Liver (tissue), 9 donors: ENCODE data around the gene IQCE. TPM values are rescaled to one million over a fixed set of nuclear protein-coding genes. Genes with fewer than 3 reads are reported as not detected.

Experiments
- DNase-seq: peaks from one replicate; pipeline ENCODE4 v3.0.0-alpha.2; 2017; ENCODE audit warnings: low spot score
- H3K27ac ChIP-seq, 2 donors: one replicate each; pipeline ENCODE4 v1.7.0; 2013; ENCODE audit warnings: inconsistent platforms in 2 of 2, low read length in 2 of 2, control low read depth in 1 of 2, low read depth in 1 of 2, mild to moderate bottlenecking in 1 of 2
- H3K27me3 ChIP-seq, 4 donors: one replicate each; pipeline versions ENCODE4 v1.6.1 to v1.7.0; 2013; ENCODE audit warnings: low read length in 3 of 4, inconsistent platforms in 1 of 4, mild to moderate bottlenecking in 1 of 4, moderate library complexity in 1 of 4; ENCODE audit not compliant: control insufficient read depth in 4 of 4, insufficient read depth in 4 of 4
- H3K36me3 ChIP-seq, 4 donors: one replicate each; pipeline versions ENCODE4 v1.6.1 to v1.7.0; 2013; ENCODE audit warnings: low read length in 3 of 4, mild to moderate bottlenecking in 3 of 4, low read depth in 1 of 4, moderate library complexity in 1 of 4; ENCODE audit not compliant: control insufficient read depth in 4 of 4, insufficient read depth in 3 of 4
- H3K4me1 ChIP-seq, 4 donors: one replicate each; pipeline versions ENCODE4 v1.6.1 to v1.7.0; 2013; ENCODE audit warnings: low read length in 3 of 4, mild to moderate bottlenecking in 3 of 4, moderate library complexity in 1 of 4; ENCODE audit not compliant: control insufficient read depth in 4 of 4, insufficient read depth in 4 of 4
- H3K4me3 ChIP-seq, 3 donors: one replicate each; pipeline versions ENCODE4 v1.6.1 to v1.7.0; 2013; ENCODE audit warnings: low read length in 3 of 3, control low read depth in 1 of 3, low read depth in 1 of 3, mild to moderate bottlenecking in 1 of 3
- H3K9ac ChIP-seq, 2 donors: one replicate each; pipeline ENCODE4 v1.7.0; 2013; ENCODE audit warnings: low read length in 2 of 2, mild to moderate bottlenecking in 2 of 2, moderate library complexity in 2 of 2, control low read depth in 1 of 2, low read depth in 1 of 2
- H3K9me3 ChIP-seq, 4 donors: one replicate each; pipeline versions ENCODE4 v1.6.1 to v1.7.0; 2013; ENCODE audit warnings: low read length in 3 of 4; ENCODE audit not compliant: control insufficient read depth in 4 of 4
- ATF3 ChIP-seq: IDR thresholded peaks from 2 replicates; pipeline ENCODE4 v1.6.1; 2016; ENCODE audit warnings: antibody characterized with exemption
- CTCF ChIP-seq: fragments of 150-350 bp; IDR thresholded peaks from 2 replicates; pipeline ENCODE4 v1.5.1; 2017; ENCODE audit warnings: improper control_type of control experiment, low read depth, low read length; ENCODE audit not compliant: missing input control
- EGR1 ChIP-seq, 2 donors: IDR thresholded peaks; 2 replicates each; pipeline ENCODE4 v1.6.1; 2016 to 2018; ENCODE audit warnings: antibody characterized with exemption in 2 of 2, low read depth in 2 of 2
- FOXA2 ChIP-seq: IDR thresholded peaks from 2 replicates; pipeline ENCODE4 v1.6.1; 2016; ENCODE audit warnings: antibody characterized with exemption
- HNF4A ChIP-seq, 2 donors: conservative IDR thresholded peaks; 2 replicates each; pipeline ENCODE4 v1.6.1; 2016; ENCODE audit warnings: antibody characterized with exemption in 2 of 2, mild to moderate bottlenecking in 2 of 2
- RAD21 ChIP-seq, 2 donors: IDR thresholded peaks; 2 replicates each; pipeline ENCODE4 v1.6.1; 2016; ENCODE audit warnings: antibody characterized with exemption in 2 of 2, mild to moderate bottlenecking in 2 of 2
- REST ChIP-seq: IDR thresholded peaks from 2 replicates; pipeline ENCODE4 v1.6.1; 2016; ENCODE audit warnings: antibody characterized with exemption, mild to moderate bottlenecking
- RXRA ChIP-seq, 2 donors: IDR thresholded peaks; 2 replicates each; pipeline ENCODE4 v1.6.1; 2017 to 2018; ENCODE audit warnings: antibody characterized with exemption in 2 of 2, mild to moderate bottlenecking in 1 of 2
- SP1 ChIP-seq: IDR thresholded peaks from 2 replicates; pipeline ENCODE4 v1.6.1; 2018; ENCODE audit warnings: antibody characterized with exemption, mild to moderate bottlenecking
- TAF1 ChIP-seq: conservative IDR thresholded peaks from 2 replicates; pipeline ENCODE4 v1.6.1; 2016; ENCODE audit warnings: antibody characterized with exemption, mild to moderate bottlenecking
- YY1 ChIP-seq: IDR thresholded peaks from 2 replicates; pipeline ENCODE4 v1.6.1; 2016; ENCODE audit warnings: antibody characterized with exemption, mild to moderate bottlenecking
- ZBTB33 ChIP-seq: IDR thresholded peaks from 2 replicates; pipeline ENCODE4 v1.6.1; 2016; ENCODE audit warnings: antibody characterized with exemption
- WGBS: extraction: QIAGEN DNeasy Blood & Tissue Kit; methylation state at CpG from one replicate; pipeline ENCODE4 v1.1.7; 2013; 5-methylcytosine and 5-hydroxymethylcytosine counted together
- polyA plus RNA-seq, 2 donors: library from polyadenylated mRNA; stranded (reverse) in 1 of 2; unstranded in 1 of 2; fragments of 200-250 nt in 1 of 2; fragments of >200 nt in 1 of 2; fragmentation: Nextera tagmentation in 1 of 2; extraction: Ambion mirVana in 1 of 2; gene quantifications; one replicate each; pipeline versions ENCODE4 v1.2.1 to v1.2.3, GENCODE V29; 2013 to 2015
- total RNA-seq, 2 donors: library from RNA; depleted of rRNA; stranded (reverse); fragments of >200 nt; gene quantifications; one replicate each; pipeline ENCODE4 v1.2.3, GENCODE V29; 2014
- donor health status: healthy.
- donor health status: healthy.
- donor health status: healthy.
- donor health status: healthy.
- donor health status: healthy.

IQCE gene
- 1 to 10 TPM; 2.6 to 5.9 TPM for total RNA-seq
- 1 to 10 TPM; 2.1 to 4.6 TPM for polyA plus RNA-seq

- Histone ChIP-seq H3K27me3 (no peaks in the 10 kb centered on the region), H3K4me3 (peak within 1 kb of the TSS; percentile 62 to 99 (median 68)), H3K4me1 (peaks cover 4 to 27% (median 20%) of the 10 kb centered on the region in 4 donors), H3K36me3 (no peaks in the 10 kb centered on the region), H3K27ac (peak within 1 kb of the TSS; percentile 51 to 56), H3K9ac (peak within 1 kb of the TSS; percentile 33 to 59), H3K9me3 (no peaks in the 10 kb centered on the region)
- peak; percentile 89 for DNase-seq
- WGBS: under 1% methylated on average over 66 of the region's 66 CpGs
- peak in 1 of 2 donors; percentile 76 for TF ChIP-seq EGR1 (IDR thresholded peaks at IDR 0.05; ENCODE audit: low read depth in 2 of 2)
- TF ChIP-seq YY1: no peak
- no peak for TF ChIP-seq FOXA2
- no peak for TF ChIP-seq ZBTB33
- peak in 1 of 2 donors; percentile 12 for TF ChIP-seq RXRA (IDR thresholded peaks at IDR 0.05)
- peak in 1 of 2 donors; percentile 30 for TF ChIP-seq RAD21 (IDR thresholded peaks at IDR 0.05)
- TF ChIP-seq CTCF: no peak
- TF ChIP-seq REST: no peak
- TF ChIP-seq ATF3: no peak
- TF ChIP-seq SP1: peak; percentile 33
Measured at GRCh38 chr7:2558629-2559282, at the start of gene IQCE. TSS of gene IQCE (plus strand) at chr7:2558979. CDS start at chr7:2559182, 203 bp downstream.

- peaks cover 0 to 11% (median 3%) of the 10 kb centered on the region in 4 donors for H3K4me1 ChIP-seq
- TF ChIP-seq HNF4A (conservative IDR thresholded peaks at IDR 0.05) (no peak), RXRA (IDR thresholded peaks at IDR 0.05) (no peak), TAF1 (no peak), FOXA2 (no peak)
- no peaks in the 10 kb centered on the region for H3K36me3 ChIP-seq
- no peaks in the 10 kb centered on the region for H3K27me3 ChIP-seq
- H3K27ac ChIP-seq: peak overlapping the region in 1 of 2 donors; percentile 40
- H3K9ac ChIP-seq: no peak overlapping the region
- DNase-seq: no peak
- WGBS: 76% methylated on average over 23 of the region's 23 CpGs
- H3K4me3 ChIP-seq: no peak overlapping the region
- H3K9me3 ChIP-seq: no peaks in the 10 kb centered on the region
Measured at GRCh38 chr7:2509298-2509906, 49.4 kb upstream of the IQCE start.
